NOMO-1 treated with DMSO at 0.1 percent for 48 hours (cell line): ENCODE data around the gene POFUT2.
"Not testable (repeated sequence)": the region's sequence is repeated elsewhere in the genome, so short reads cannot be mapped to it uniquely, and the experiment has no call there.

Experiments used
- DNase-seq: peaks from one replicate; lab custom pipeline; 2025; ENCODE audit not compliant: unreplicated experiment; lab: John Stamatoyannopoulos, UW

Gene POFUT2

GRCh38 chr21:45326891-45327440, 39.3 kb upstream of the POFUT2 start:
- no peak for DNase-seq

- no peak for DNase-seq
These were observed 38.6 kb upstream of the POFUT2 start for GRCh38 chr21:45326169-45326851.

- no peak for DNase-seq
These were observed 37.8 kb upstream of the POFUT2 start for GRCh38 chr21:45325206-45326168.

GRCh38 chr21:45324489-45325205, 37.0 kb upstream of the POFUT2 start:
- no peak for DNase-seq

- DNase-seq, result no peak
These were observed 36.0 kb upstream of the POFUT2 start for GRCh38 chr21:45323487-45324311.

- DNase-seq, result no peak
These were observed 35.3 kb upstream of the POFUT2 start for GRCh38 chr21:45322960-45323461.

- no peak for DNase-seq
These were observed 34.7 kb upstream of the POFUT2 start for GRCh38 chr21:45322231-45322959.

GRCh38 chr21:45320261-45321025, 32.7 kb upstream of the POFUT2 start:
- DNase-seq, result no peak

- DNase-seq, result no peak
These were observed 31.9 kb upstream of the POFUT2 start for GRCh38 chr21:45319461-45320211.

- DNase-seq, result no peak
These were observed 31.1 kb upstream of the POFUT2 start for GRCh38 chr21:45318556-45319404.

GRCh38 chr21:45318146-45318555, 30.5 kb upstream of the POFUT2 start:
- no peak for DNase-seq

GRCh38 chr21:45317398-45318145, 29.9 kb upstream of the POFUT2 start:
- no peak for DNase-seq

- no peak for DNase-seq
These were observed 29.2 kb upstream of the POFUT2 start for GRCh38 chr21:45316871-45317397.

GRCh38 chr21:45315676-45316470, 28.2 kb upstream of the POFUT2 start:
- DNase-seq, result not testable (repeated sequence)

GRCh38 chr21:45313682-45314081, 26.0 kb upstream of the POFUT2 start:
- DNase-seq, result no peak
